Measurements from ENCODE around the gene PIGK.
"Not testable (repeated sequence)": the region's sequence is repeated elsewhere in the genome, so short reads cannot be mapped to it uniquely, and the experiment has no call there.

PIGK gene

DNA sequence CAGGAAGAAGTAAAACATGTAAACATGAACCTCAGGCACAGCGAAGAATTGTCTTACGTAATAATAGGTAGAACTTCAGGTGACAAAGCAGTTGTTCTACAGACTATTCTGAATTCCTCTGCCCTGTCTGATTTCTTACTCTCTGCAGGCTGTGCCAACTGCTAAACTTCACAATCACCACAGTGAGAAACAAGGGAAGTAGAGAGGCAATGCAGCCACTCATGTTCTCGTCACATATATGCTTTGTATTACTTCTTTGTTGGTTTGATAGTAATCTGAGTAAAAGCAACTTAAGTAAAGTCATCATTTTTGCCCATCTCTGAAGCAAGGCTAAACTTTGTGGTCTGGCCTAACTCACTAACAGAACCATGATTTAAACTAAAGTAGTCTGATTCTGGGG lies 21.9 kb downstream of the PIGK start:
- POLR2A ChIA-PET = no interaction called here
- DNase-seq (ENCODE audit: extremely low spot score) = no peak
- CTCF ChIA-PET = no interaction called here
- no peak for TF ChIP-seq L3MBTL2 (conservative IDR thresholded peaks at IDR 0.05)
- no peak for TF ChIP-seq FOXK2 (IDR thresholded peaks at IDR 0.05)
- TF ChIP-seq FOXM1 (IDR thresholded peaks at IDR 0.05; ENCODE audit: borderline replicate concordance) = no peak
- TF ChIP-seq TARDBP (IDR thresholded peaks at IDR 0.05) = no peak
- TF ChIP-seq SUZ12 (IDR thresholded peaks at IDR 0.05) = no peak
- TF ChIP-seq BHLHE40 (IDR thresholded peaks at IDR 0.05; ENCODE audit: borderline replicate concordance) = no peak
- no peak for TF ChIP-seq CTBP1 (IDR thresholded peaks at IDR 0.05; ENCODE audit: borderline replicate concordance)
- no peak for TF ChIP-seq HDGF (IDR thresholded peaks at IDR 0.05; ENCODE audit: borderline replicate concordance)
- TF ChIP-seq ZNF384 (IDR thresholded peaks at IDR 0.05) = no peak
- no peak for TF ChIP-seq SP1 (IDR thresholded peaks at IDR 0.05)
- no peak for TF ChIP-seq ELF4 (IDR thresholded peaks at IDR 0.05)
- no peak for TF ChIP-seq LEF1 (IDR thresholded peaks at IDR 0.05; ENCODE audit: borderline replicate concordance)
- TF ChIP-seq FOXA1 (IDR thresholded peaks at IDR 0.05) = no peak
- no peak for TF ChIP-seq ARNT (IDR thresholded peaks at IDR 0.05)
- TF ChIP-seq NFRKB (IDR thresholded peaks at IDR 0.05) = no peak
- TF ChIP-seq, protein P1, sequence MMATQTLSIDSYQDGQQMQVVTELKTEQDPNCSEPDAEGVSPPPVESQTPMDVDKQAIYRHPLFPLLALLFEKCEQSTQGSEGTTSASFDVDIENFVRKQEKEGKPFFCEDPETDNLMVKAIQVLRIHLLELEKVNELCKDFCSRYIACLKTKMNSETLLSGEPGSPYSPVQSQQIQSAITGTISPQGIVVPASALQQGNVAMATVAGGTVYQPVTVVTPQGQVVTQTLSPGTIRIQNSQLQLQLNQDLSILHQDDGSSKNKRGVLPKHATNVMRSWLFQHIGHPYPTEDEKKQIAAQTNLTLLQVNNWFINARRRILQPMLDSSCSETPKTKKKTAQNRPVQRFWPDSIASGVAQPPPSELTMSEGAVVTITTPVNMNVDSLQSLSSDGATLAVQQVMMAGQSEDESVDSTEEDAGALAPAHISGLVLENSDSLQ (IDR thresholded peaks at IDR 0.05) = no peak

DNA sequence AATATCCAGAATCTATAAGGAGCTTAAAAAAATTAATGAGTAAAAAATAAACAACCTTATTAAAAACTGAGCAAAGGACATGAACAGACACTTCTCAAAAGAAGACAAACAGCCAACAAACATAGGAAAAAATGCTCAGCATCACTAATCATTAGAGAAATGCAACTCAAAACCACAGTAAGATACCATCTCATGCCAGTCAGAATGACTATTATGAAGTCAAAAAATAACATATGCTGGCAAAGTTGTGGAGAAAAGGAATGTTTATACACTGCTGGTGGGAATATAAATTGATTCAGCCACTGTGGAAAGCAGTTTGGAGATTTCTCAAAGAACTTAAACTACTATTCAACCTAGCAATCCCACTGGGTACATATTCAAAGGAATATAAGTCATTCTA lies 25.3 kb downstream of the PIGK start:
- TF ChIP-seq BHLHE40 (IDR thresholded peaks at IDR 0.05; ENCODE audit: borderline replicate concordance) = no peak
- TF ChIP-seq SUZ12 (IDR thresholded peaks at IDR 0.05) = no peak
- TF ChIP-seq HDGF (IDR thresholded peaks at IDR 0.05; ENCODE audit: borderline replicate concordance) = no peak
- no peak for TF ChIP-seq ELF4 (IDR thresholded peaks at IDR 0.05)
- no peak for TF ChIP-seq FOXK2 (IDR thresholded peaks at IDR 0.05)
- TF ChIP-seq ARNT (IDR thresholded peaks at IDR 0.05) = no peak
- no peak for TF ChIP-seq FOXM1 (IDR thresholded peaks at IDR 0.05; ENCODE audit: borderline replicate concordance)
- no peak for TF ChIP-seq TARDBP (IDR thresholded peaks at IDR 0.05)
- TF ChIP-seq FOXA1 (IDR thresholded peaks at IDR 0.05) = no peak
- TF ChIP-seq NFRKB (IDR thresholded peaks at IDR 0.05) = no peak
- no peak for TF ChIP-seq CTBP1 (IDR thresholded peaks at IDR 0.05; ENCODE audit: borderline replicate concordance)
- TF ChIP-seq LEF1 (IDR thresholded peaks at IDR 0.05; ENCODE audit: borderline replicate concordance) = no peak
- no peak for TF ChIP-seq SP1 (IDR thresholded peaks at IDR 0.05)
- POLR2A ChIA-PET = no interaction called here
- no peak for DNase-seq (ENCODE audit: extremely low spot score)
- CTCF ChIA-PET = no interaction called here

DNA sequence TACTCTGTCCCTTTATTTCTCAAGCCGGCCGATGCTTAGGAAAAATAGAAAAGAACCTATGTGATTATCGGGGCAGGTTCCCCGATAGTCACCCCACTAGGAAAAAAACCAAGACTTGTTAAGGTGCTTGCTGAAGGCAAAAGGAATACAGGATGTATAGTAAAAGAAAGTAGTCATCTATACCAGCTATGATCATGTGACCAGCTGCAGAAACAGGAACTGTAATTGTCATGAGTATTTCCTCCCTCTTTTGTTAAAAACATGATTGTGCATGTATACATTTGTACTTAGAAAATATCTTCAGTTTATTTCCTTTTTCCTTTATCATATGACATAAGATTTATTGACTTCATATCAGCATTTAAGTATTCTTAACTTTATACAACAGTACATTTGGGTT lies 30.5 kb downstream of the PIGK start:
- TF ChIP-seq FOXK2 (IDR thresholded peaks at IDR 0.05) (no peak), LEF1 (IDR thresholded peaks at IDR 0.05; ENCODE audit: borderline replicate concordance) (no peak), L3MBTL2 (conservative IDR thresholded peaks at IDR 0.05) (no peak), FOXA1 (IDR thresholded peaks at IDR 0.05) (no peak), HDGF (IDR thresholded peaks at IDR 0.05; ENCODE audit: borderline replicate concordance) (no peak), SP1 (IDR thresholded peaks at IDR 0.05) (no peak), FOXM1 (IDR thresholded peaks at IDR 0.05; ENCODE audit: borderline replicate concordance) (no peak), CTBP1 (IDR thresholded peaks at IDR 0.05; ENCODE audit: borderline replicate concordance) (no peak), NFRKB (IDR thresholded peaks at IDR 0.05) (no peak), BHLHE40 (IDR thresholded peaks at IDR 0.05; ENCODE audit: borderline replicate concordance) (no peak)
- ChIA-PET POLR2A (no interaction called here), CTCF (no interaction called here)
- no peak for DNase-seq (ENCODE audit: extremely low spot score)

DNA sequence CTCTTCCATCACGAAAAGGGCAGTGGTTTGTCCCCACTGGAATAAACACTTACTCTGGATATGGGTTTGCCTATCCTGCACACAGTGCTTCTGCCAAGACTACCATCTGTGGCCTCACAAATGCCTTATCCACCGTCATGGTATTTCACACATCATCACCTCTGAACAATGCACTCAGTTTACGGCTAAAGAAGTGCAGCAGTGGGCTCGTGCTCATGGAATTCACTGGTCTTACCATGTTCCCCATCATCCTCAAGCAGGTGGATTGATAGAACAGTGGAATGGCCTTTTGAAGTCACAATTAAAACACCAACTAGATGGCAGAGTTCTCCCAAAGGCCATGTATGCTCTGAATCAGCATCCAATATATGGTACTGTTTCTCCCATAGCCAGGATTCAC lies 32.3 kb downstream of the PIGK start:
- POLR2A ChIA-PET; DNase-seq (ENCODE audit: extremely low spot score); CTCF ChIA-PET: not testable (repeated sequence)

DNA sequence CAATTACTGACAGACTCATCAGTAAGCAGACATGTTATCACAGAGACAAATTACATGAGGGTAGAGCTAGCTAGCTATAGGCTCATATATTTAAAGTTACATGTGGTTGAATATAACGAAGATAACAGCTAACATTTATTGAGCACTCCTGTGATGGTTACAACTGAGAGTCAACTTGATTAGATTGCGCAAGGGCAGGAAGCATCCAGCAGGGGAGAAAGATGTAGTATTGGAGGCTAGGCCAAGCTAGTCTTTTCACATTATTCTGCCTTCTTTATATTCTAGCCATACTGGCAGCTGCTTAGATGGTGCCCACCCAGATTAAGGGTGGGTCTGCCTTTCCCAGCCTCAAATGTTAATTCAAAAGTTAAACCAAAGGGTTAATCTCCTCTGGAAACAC lies 37.1 kb downstream of the PIGK start:
- TF ChIP-seq SUZ12 (IDR thresholded peaks at IDR 0.05) = no peak
- TF ChIP-seq, protein P1 (IDR thresholded peaks at IDR 0.05) = no peak
- no peak for TF ChIP-seq LEF1 (IDR thresholded peaks at IDR 0.05; ENCODE audit: borderline replicate concordance)
- TF ChIP-seq TARDBP (IDR thresholded peaks at IDR 0.05) = no peak
- TF ChIP-seq L3MBTL2 (conservative IDR thresholded peaks at IDR 0.05) = no peak
- TF ChIP-seq NFRKB (IDR thresholded peaks at IDR 0.05) = no peak
- ChIA-PET POLR2A (no interaction called here), CTCF (no interaction called here)
- no peak for DNase-seq (ENCODE audit: extremely low spot score)

DNA sequence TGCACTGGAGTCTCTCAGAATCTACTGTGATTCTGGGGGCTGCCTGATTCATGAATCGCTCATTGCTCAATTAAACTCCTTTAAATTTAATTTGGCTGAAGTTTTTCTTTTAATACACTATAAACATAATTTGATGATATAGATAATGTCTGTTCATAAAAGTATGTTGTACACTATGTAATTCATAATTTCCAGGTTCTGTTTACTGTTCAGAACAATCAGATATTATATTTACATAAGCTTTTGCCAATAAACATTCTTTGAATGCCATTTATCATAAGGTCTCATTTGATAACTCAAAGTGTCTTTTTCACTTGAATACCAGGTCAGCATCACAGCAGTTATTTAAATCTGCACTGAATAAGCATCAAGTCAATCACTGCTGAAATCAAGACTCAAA lies 39.6 kb downstream of the PIGK start:
- ChIA-PET CTCF (no interaction called here), POLR2A (no interaction called here)
- TF ChIP-seq, protein P1 (IDR thresholded peaks at IDR 0.05) = no peak
- TF ChIP-seq ARNT (IDR thresholded peaks at IDR 0.05) (no peak), HDGF (IDR thresholded peaks at IDR 0.05; ENCODE audit: borderline replicate concordance) (no peak)
- DNase-seq (ENCODE audit: extremely low spot score) = no peak

DNA sequence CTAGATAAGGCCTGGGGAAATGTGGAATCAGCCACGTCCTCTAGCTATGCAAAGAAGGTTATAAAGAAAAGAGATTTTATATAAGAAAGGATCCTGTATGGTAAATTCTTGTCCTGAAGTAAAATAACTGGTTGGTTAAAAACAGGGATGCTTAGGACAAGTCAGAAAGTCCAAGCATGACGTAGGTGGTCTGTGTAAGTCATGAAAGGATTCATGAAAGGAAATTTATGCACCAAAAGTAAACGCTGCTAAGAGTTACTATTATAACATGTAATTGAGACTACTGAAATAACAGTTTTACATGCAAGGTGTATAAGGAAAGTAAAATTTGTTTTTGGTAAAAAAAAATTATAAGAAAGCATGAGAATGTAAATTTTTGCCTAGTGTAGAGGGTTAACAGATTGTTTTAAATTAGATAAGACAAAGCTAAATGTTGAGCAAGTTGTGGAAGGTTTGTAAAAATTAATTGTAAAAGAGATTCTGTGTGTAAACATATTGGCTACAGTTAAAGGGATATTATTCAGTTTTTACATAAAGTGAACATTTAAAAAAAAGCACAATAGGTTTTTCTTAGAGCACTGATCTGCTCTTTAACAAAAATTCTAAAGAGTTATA lies 43.9 kb downstream of the PIGK start:
- ChIA-PET POLR2A (no interaction called here), CTCF (no interaction called here)
- no peak for DNase-seq (ENCODE audit: extremely low spot score)
- TF ChIP-seq BHLHE40 (IDR thresholded peaks at IDR 0.05; ENCODE audit: borderline replicate concordance) (no peak), FOXM1 (IDR thresholded peaks at IDR 0.05; ENCODE audit: borderline replicate concordance) (no peak), HDGF (IDR thresholded peaks at IDR 0.05; ENCODE audit: borderline replicate concordance) (no peak), ELF4 (IDR thresholded peaks at IDR 0.05) (no peak), L3MBTL2 (conservative IDR thresholded peaks at IDR 0.05) (no peak), ZNF384 (IDR thresholded peaks at IDR 0.05) (no peak), LEF1 (IDR thresholded peaks at IDR 0.05; ENCODE audit: borderline replicate concordance) (no peak), ARNT (IDR thresholded peaks at IDR 0.05) (no peak), SUZ12 (IDR thresholded peaks at IDR 0.05) (no peak), SP1 (IDR thresholded peaks at IDR 0.05) (no peak), FOXA1 (IDR thresholded peaks at IDR 0.05) (no peak)
- TF ChIP-seq, protein P1 (IDR thresholded peaks at IDR 0.05) = no peak

All from HEK293T (cell line).